T-helper 2 cell treated with Interferon-gamma antibody and Interleukin-4, amounts not matched to agents 5 μg/mL and 100 μg/mL, for 36 hours (primary cell): ENCODE measurements around the gene HTATSF1.

ENCODE experiments used
- DNase-seq: peaks from one replicate; pipeline ENCODE4 v3.0.0; 2021; ENCODE audit warnings: low spot score
- H3K27ac Mint-ChIP-seq: one replicate; pipeline ENCODE4 v1.8.0; 2021; ENCODE audit warnings: mild to moderate bottlenecking, mixed read lengths
- H3K27me3 Mint-ChIP-seq: one replicate; pipeline ENCODE4 v1.8.0; 2021; ENCODE audit warnings: low read depth, mixed read lengths
- H3K36me3 Mint-ChIP-seq: one replicate; pipeline ENCODE4 v1.8.0; 2021; ENCODE audit warnings: low read depth, mixed read lengths
- H3K4me1 Mint-ChIP-seq: one replicate; pipeline ENCODE4 v1.8.0; 2021; ENCODE audit warnings: low read depth, mixed read lengths
- H3K4me3 Mint-ChIP-seq: one replicate; pipeline ENCODE4 v1.8.0; 2022; ENCODE audit warnings: mild to moderate bottlenecking, moderate library complexity, mixed read lengths
- H3K9me3 Mint-ChIP-seq: one replicate; pipeline ENCODE4 v1.8.0; 2021; ENCODE audit warnings: mixed read lengths

HTATSF1 gene, protein sequence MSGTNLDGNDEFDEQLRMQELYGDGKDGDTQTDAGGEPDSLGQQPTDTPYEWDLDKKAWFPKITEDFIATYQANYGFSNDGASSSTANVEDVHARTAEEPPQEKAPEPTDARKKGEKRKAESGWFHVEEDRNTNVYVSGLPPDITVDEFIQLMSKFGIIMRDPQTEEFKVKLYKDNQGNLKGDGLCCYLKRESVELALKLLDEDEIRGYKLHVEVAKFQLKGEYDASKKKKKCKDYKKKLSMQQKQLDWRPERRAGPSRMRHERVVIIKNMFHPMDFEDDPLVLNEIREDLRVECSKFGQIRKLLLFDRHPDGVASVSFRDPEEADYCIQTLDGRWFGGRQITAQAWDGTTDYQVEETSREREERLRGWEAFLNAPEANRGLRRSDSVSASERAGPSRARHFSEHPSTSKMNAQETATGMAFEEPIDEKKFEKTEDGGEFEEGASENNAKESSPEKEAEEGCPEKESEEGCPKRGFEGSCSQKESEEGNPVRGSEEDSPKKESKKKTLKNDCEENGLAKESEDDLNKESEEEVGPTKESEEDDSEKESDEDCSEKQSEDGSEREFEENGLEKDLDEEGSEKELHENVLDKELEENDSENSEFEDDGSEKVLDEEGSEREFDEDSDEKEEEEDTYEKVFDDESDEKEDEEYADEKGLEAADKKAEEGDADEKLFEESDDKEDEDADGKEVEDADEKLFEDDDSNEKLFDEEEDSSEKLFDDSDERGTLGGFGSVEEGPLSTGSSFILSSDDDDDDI

DNA sequence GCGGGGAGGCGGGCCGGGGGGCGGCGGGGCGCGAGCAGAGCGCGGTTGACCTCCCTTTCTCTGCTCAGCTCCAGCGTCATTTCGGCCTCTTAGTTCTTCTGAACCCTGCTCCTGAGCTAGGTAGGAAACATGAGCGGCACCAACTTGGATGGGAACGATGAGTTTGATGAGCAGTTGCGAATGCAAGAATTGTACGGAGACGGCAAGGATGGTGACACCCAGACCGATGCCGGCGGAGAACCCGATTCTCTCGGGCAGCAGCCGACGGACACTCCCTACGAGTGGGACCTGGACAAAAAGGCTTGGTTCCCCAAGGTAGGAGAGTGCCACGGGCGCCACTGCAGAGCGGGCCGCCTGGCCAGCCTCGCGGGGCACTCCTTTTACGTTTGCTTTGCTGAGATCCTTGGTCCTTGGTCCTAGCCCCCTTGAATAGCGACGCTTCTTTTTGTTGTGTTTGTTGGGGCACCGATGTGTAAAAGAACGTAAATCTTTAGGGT lies at the start of gene HTATSF1:
TSS of gene HTATSF1 (plus strand) at position 37 of the 497 bp plus-strand sequence. CDS start at position 130, 93 bp downstream.
- DNase-seq = no peak
- H3K27me3 Mint-ChIP-seq = no peaks in the 10 kb centered on the region
- peak within 1 kb of the TSS; percentile 94 for H3K27ac Mint-ChIP-seq
- peak within 1 kb of the TSS; percentile 92 for H3K4me3 Mint-ChIP-seq
- H3K36me3 Mint-ChIP-seq = peaks cover 14% of the 10 kb centered on the region
- no peaks in the 10 kb centered on the region for H3K9me3 Mint-ChIP-seq
- peaks cover 11% of the 10 kb centered on the region for H3K4me1 Mint-ChIP-seq

DNA sequence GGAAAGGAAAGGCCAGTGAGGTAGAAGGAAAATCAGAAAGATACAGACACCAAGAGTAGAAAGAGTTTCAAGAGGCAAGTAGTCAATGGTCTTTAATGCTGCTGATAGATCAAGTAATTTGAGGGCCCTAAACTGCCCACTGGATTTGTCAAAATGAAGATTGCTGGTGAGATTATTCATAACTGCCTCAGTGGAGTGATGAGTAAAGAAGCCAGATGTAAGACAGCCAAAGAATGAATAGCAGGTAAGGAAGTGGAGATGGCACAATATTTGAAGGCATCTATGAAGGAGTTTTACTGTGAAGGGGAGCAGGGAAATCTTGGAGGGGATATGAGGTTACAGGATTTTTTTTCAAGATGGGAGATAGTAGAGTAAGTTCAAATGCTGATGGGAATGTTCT lies 49.4 kb upstream of the HTATSF1 start:
- H3K36me3 Mint-ChIP-seq = no peaks in the 10 kb centered on the region
- no peak overlapping the region for H3K4me3 Mint-ChIP-seq

DNA sequence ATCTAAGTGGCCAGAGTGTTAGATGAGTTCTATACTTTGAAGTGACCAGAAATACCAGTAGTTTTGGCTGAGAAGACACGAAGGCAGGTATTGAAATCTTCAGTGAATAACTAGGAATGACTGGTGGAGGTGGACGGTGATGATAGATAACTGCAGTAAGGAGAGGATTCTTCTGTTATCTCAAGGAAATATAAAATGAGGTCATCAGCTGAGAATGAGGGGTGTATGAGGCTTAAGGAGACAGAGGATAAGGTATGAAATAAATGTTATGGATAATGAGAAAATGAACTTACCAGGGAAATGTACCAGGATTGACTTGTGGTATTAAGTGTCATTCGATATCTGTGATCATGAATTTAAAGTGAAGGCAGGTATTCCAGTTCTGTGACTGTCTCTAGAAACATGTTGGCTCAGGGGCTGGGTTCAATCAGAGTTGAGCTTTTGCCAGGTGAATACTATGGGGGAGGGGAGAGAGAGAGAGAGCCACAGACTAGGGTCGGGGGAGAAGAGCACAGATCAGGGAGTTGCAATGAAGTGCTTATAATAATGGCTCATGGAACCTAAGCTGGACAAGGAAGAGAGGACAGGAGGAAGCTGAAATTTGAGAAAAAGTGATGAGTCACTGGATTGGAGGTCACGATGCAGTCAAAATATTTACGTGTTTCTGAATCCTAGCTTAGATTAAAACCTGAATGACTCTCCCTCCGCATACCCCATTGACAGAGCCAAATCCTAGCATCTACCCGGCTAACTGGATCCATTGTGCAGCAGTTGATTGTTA lies 47.2 kb upstream of the HTATSF1 start:
- Mint-ChIP-seq H3K27me3 (no peaks in the 10 kb centered on the region), H3K4me3 (no peak overlapping the region), H3K4me1 (no peaks in the 10 kb centered on the region), H3K27ac (no peak overlapping the region), H3K36me3 (no peaks in the 10 kb centered on the region), H3K9me3 (no peaks in the 10 kb centered on the region)
- no peak for DNase-seq

More for the DNA sequence above, 49.4 kb upstream of the HTATSF1 start:
- no peaks in the 10 kb centered on the region for H3K4me1 Mint-ChIP-seq
- H3K27me3 Mint-ChIP-seq = no peaks in the 10 kb centered on the region
- H3K27ac Mint-ChIP-seq = no peak overlapping the region
- DNase-seq = no peak
- no peaks in the 10 kb centered on the region for H3K9me3 Mint-ChIP-seq

DNA sequence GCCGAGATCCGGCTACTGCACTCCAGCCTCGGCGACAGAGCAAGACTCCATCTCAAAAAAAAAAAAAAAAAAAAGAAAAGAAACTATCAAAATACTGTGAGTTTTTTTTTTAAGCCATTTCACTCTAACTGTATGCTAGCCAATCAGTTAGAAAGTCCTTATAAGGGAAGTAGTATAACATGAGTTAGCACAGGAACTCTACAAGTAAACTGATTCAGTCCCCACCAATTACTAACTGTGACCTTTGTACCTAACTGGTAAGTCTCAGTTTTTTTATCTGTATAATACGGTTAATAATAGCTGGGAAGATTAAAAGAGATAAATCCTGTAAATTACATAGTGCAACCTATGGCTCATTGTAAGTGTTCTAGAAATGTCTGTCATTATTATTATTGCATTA lies 44.8 kb upstream of the HTATSF1 start:
- no peaks in the 10 kb centered on the region for H3K36me3 Mint-ChIP-seq
- no peaks in the 10 kb centered on the region for H3K27me3 Mint-ChIP-seq
- no peak for DNase-seq
- H3K9me3 Mint-ChIP-seq = no peaks in the 10 kb centered on the region
- no peak overlapping the region for H3K4me3 Mint-ChIP-seq
- H3K4me1 Mint-ChIP-seq = no peaks in the 10 kb centered on the region
- no peak overlapping the region for H3K27ac Mint-ChIP-seq

DNA sequence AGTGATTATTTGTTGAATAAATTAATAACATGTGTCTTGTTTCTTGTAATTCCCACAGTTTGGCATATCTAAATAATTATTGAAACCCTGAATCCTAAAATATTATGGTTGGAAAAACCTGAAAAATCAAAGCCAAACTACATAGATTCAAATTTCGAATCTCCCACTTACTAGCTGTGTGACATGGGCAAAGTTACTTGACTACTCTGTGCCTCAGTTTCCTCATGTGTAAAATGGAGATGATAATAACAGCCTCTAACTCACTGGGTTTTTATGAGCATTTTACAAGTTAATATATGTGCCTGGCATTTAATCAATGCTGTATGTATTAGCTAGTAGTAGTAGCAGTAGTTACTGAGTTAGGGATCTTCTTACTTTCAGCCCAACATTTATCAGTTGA lies 44.3 kb upstream of the HTATSF1 start:
- no peaks in the 10 kb centered on the region for H3K36me3 Mint-ChIP-seq
- H3K9me3 Mint-ChIP-seq = no peaks in the 10 kb centered on the region

DNA sequence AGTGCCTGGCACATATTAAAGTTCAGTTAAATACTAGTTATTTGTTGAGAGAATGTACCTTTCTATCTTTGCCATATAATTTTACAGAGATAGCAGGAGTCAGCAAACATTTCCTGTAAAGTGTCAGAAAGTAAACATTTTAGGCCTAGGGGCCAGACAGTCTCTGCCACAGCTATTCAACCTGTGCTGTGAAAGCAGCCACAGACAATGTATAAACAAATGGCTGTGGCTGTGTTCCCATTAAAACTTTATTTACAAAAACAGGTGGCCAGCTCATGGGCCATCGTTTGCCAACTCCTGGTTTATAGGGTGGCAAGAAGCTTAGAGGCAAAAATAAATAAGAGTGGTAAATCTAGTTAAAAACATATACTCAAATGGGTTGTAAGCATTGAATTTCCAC lies 43.6 kb upstream of the HTATSF1 start:
- Mint-ChIP-seq H3K27me3 (no peaks in the 10 kb centered on the region), H3K9me3 (no peaks in the 10 kb centered on the region), H3K36me3 (no peaks in the 10 kb centered on the region)

More for the DNA sequence above, 44.3 kb upstream of the HTATSF1 start:
- no peaks in the 10 kb centered on the region for H3K27me3 Mint-ChIP-seq
- no peak overlapping the region for H3K27ac Mint-ChIP-seq
- DNase-seq = no peak
- no peak overlapping the region for H3K4me3 Mint-ChIP-seq
- no peaks in the 10 kb centered on the region for H3K4me1 Mint-ChIP-seq

DNA sequence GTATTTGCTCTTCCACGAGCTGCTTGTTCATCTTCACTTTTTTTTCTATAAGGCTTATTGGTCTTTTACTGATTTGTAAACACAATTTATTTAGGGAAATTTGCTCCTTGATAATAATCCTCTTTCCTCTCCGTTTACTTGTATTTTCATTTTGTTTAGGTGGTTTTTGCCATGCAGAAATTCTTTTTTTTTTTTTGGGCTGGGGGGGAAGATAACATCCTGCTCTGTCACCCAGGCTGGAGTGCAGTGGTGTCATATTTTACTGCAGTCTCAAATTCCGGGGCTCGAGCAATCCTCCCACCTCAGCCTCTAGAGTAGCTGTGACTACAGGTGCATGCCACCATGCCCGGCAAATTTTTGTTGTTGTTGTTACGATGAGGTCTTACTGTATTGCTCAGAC lies 41.3 kb upstream of the HTATSF1 start:
- no peak for DNase-seq
- no peaks in the 10 kb centered on the region for H3K9me3 Mint-ChIP-seq
- no peaks in the 10 kb centered on the region for H3K4me1 Mint-ChIP-seq
- H3K27ac Mint-ChIP-seq = no peak overlapping the region
- no peaks in the 10 kb centered on the region for H3K36me3 Mint-ChIP-seq
- no peak overlapping the region for H3K4me3 Mint-ChIP-seq
- peaks cover 2% of the 10 kb centered on the region for H3K27me3 Mint-ChIP-seq

More for the DNA sequence above, 43.6 kb upstream of the HTATSF1 start:
- Mint-ChIP-seq H3K4me1 (no peaks in the 10 kb centered on the region), H3K27ac (no peak overlapping the region), H3K4me3 (no peak overlapping the region)
- DNase-seq = no peak

DNA sequence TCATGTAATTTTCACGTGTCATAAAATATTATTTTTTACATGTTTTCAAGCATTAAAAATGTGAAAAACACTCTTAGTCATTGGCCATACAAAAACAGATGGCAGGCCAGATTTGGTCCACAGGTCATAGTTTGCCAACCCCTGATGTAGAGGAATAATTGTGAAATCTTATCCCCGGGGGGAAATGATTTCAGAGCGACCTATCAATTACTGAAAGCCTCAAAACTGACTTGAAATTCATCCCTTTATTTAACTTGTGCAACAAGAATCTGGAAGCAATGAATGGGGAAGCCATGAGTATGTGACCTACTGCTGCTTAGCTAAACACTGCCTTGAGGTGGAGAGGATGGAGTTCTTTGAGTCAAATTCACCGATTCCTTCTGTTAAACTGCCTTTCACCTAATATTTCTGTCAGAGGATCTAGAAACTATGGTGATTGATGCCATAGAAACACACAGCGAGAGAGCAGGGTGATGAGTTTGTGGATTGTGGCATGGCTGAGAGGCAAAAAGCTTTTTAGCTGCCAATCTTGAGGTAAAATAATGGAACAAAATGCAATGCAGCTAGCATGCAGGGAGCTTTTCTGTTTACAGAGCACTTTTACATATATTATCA lies 40.0 kb upstream of the HTATSF1 start:
- no peak overlapping the region for H3K27ac Mint-ChIP-seq
- H3K4me3 Mint-ChIP-seq = no peak overlapping the region
- no peaks in the 10 kb centered on the region for H3K4me1 Mint-ChIP-seq
- DNase-seq = no peak
- no peaks in the 10 kb centered on the region for H3K9me3 Mint-ChIP-seq
- H3K27me3 Mint-ChIP-seq = peaks cover 4% of the 10 kb centered on the region
- H3K36me3 Mint-ChIP-seq = no peaks in the 10 kb centered on the region

DNA sequence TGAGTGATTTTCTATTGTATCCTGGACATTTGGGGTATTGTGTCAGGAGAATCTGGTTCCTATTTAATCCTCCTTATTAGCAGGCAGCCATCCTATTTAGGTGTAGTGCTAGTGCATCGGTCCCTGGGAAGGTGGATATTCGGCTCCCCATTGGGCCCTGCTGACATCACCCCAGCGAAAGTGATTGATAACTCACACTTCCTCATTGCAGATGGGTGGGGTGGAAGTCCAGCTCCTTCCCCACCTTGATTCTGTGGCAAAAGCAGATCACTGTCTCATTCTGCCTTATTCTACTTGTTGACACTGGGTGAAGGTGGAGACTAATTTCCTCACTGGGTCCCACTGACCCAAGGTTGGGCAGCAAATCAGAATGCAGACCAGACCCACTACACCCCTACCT lies 32.8 kb upstream of the HTATSF1 start:
- H3K4me3 Mint-ChIP-seq = no peak overlapping the region
- H3K4me1 Mint-ChIP-seq = no peaks in the 10 kb centered on the region
- H3K27ac Mint-ChIP-seq = no peak overlapping the region
- DNase-seq = no peak
- H3K27me3 Mint-ChIP-seq = peaks cover 8% of the 10 kb centered on the region
- no peaks in the 10 kb centered on the region for H3K9me3 Mint-ChIP-seq
- H3K36me3 Mint-ChIP-seq = no peaks in the 10 kb centered on the region

DNA sequence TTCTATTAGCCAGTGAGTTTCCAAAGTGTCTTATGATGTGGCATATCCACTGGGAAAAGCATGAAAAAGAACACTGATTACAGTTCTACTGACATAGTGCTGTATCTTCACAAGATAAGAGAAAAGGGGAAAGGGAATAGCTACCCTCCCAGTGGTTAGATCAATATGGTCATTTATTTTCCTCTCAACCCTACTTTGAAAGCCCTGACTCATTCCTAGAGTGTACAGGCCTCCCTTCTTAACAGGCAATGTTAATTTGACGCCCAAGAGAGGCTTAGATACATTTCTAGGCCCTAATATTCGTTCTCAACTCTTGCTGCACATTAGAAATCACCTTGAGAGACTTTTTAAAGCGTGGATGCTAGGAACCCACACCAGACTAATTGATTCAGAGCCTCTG lies 30.1 kb upstream of the HTATSF1 start:
- no peaks in the 10 kb centered on the region for H3K9me3 Mint-ChIP-seq
- no peaks in the 10 kb centered on the region for H3K4me1 Mint-ChIP-seq
- H3K36me3 Mint-ChIP-seq = no peaks in the 10 kb centered on the region
- no peak for DNase-seq
- H3K4me3 Mint-ChIP-seq = no peak overlapping the region
- H3K27me3 Mint-ChIP-seq = peaks cover 4% of the 10 kb centered on the region
- H3K27ac Mint-ChIP-seq = no peak overlapping the region

DNA sequence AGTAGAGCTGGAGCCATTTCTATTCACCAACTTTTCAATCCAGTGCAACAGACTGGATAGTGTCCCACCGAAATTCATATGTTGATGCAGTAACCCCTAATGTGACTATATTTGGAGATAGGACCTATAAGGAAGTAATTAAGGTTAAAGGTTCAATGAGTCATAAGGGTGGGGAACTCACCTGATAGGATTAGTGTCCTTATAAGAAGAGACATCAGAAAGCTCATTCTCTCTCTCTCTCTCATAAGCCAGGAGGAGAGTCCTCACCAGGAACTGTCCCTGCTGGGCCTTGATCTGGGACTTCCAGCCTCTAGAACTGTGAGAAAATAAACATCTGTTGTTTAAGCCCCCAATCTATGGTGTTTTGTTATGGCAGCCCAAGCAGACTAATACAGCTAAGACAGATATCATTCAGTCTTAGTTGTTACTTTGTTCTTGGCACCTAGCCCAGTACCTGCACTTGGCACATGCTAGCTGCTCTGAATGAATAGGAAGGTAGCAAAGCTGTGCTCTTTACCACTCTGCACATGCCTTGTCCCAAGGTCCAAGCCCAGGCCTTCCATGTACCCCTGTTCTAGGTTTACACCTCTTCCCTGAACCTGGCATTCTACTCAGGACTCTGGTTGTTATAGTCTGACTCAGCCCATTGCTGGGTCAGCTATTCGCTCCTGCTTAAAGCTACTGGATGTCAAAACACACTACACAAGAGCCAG lies 28.8 kb upstream of the HTATSF1 start:
- H3K4me3 Mint-ChIP-seq = no peak overlapping the region

DNA sequence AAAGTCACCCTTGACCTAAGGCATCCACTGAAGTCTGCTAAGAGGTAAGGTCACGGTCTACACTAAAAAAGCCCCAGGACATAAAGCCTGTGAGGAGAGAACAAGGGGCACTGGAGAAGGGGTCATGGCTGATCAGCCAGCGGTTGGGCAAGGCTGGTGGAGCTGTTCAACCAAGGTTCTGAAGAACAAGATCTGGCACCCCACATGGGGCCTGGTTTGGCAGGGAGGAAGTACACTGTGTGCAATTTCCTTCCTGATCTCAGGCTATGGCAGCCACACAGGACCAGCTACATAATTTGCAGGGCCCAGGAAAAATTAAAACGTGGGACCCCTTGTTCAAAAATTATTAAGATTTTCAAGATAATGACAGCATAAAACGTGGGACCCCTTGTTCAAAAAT lies 23.7 kb upstream of the HTATSF1 start:
- Mint-ChIP-seq H3K4me1 (no peaks in the 10 kb centered on the region), H3K4me3 (no peak overlapping the region), H3K27ac (no peak overlapping the region), H3K27me3 (no peaks in the 10 kb centered on the region), H3K36me3 (no peaks in the 10 kb centered on the region), H3K9me3 (no peaks in the 10 kb centered on the region)
- DNase-seq = no peak

More for the DNA sequence above, 28.8 kb upstream of the HTATSF1 start:
- H3K27ac Mint-ChIP-seq = no peak overlapping the region
- H3K36me3 Mint-ChIP-seq = no peaks in the 10 kb centered on the region
- DNase-seq = no peak
- no peaks in the 10 kb centered on the region for H3K9me3 Mint-ChIP-seq
- no peaks in the 10 kb centered on the region for H3K4me1 Mint-ChIP-seq
- H3K27me3 Mint-ChIP-seq = peaks cover 4% of the 10 kb centered on the region

DNA sequence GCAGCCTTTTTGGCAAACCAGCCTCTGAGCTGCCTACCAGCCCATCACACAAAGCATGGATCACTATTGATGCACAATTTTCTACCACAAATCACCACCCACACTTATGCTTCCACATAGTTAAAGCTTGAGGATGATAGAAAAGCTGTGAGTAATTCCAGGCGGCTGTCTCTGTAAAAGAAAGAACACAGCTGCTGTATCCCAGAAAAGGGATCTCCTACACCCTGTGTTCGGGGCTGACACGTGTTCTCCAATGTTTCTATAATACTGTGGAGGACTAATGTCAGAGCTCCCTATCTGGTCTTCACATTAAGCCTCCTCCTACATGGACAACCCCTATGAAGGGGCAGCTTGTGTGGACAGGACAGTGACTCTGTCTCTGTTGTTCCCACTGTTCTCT lies 22.2 kb upstream of the HTATSF1 start:
- H3K27ac Mint-ChIP-seq = no peak overlapping the region
- no peak for DNase-seq
- H3K4me3 Mint-ChIP-seq = no peak overlapping the region
- H3K36me3 Mint-ChIP-seq = no peaks in the 10 kb centered on the region
- no peaks in the 10 kb centered on the region for H3K4me1 Mint-ChIP-seq
- H3K27me3 Mint-ChIP-seq = no peaks in the 10 kb centered on the region
- H3K9me3 Mint-ChIP-seq = no peaks in the 10 kb centered on the region
